ENCODE measurements around the gene TDRD7. TPM values are rescaled to one million over a fixed set of nuclear protein-coding genes. Genes with fewer than 3 reads are reported as not detected.

The TDRD7 gene
- total RNA-seq, 1 donor from 2014 or later, result 7.9 TPM

DNA sequence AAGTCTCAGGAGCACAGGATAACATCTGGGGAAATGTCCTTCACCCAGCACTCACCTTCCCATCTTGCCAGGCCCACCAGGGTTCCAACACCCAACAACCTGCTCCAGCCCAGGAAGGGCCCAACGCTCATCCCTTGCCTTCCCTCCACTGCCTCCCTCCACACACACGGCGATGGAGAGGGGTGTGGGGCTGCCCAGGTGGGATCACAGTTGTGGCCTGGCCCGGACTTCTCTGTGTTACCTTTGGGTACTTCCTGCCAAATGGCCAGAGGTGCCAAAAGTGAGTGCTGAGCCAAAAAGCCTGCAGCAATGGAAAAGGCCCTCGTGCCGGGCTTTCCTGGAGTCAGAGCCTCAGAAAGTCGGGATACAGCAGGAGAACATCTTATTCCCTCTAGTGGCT, 15.6 kb upstream of the TDRD7 start:
- intact Hi-C loops (cut with micrococcal nuclease), result loop anchor here (5.0 kb wide), 1 partner anchor 539 kb away; no protein-coding TSS in a partner anchor
- Histone ChIP-seq H3K9me3 (replicated peaks) (no peaks in the 10 kb centered on the region), H3K4me3 (no peak overlapping the region), H3K27ac (replicated peaks) (no peak overlapping the region), H3K4me1 (no peaks in the 10 kb centered on the region), H3K27me3 (ENCODE audit: low read depth) (no peaks in the 10 kb centered on the region), H3K36me3 (no peaks in the 10 kb centered on the region)
- TF ChIP-seq, protein P1, sequence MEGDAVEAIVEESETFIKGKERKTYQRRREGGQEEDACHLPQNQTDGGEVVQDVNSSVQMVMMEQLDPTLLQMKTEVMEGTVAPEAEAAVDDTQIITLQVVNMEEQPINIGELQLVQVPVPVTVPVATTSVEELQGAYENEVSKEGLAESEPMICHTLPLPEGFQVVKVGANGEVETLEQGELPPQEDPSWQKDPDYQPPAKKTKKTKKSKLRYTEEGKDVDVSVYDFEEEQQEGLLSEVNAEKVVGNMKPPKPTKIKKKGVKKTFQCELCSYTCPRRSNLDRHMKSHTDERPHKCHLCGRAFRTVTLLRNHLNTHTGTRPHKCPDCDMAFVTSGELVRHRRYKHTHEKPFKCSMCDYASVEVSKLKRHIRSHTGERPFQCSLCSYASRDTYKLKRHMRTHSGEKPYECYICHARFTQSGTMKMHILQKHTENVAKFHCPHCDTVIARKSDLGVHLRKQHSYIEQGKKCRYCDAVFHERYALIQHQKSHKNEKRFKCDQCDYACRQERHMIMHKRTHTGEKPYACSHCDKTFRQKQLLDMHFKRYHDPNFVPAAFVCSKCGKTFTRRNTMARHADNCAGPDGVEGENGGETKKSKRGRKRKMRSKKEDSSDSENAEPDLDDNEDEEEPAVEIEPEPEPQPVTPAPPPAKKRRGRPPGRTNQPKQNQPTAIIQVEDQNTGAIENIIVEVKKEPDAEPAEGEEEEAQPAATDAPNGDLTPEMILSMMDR (IDR thresholded peaks at IDR 0.05; ENCODE audit: borderline replicate concordance), result no peak
- DNase-seq, result no peak

DNA sequence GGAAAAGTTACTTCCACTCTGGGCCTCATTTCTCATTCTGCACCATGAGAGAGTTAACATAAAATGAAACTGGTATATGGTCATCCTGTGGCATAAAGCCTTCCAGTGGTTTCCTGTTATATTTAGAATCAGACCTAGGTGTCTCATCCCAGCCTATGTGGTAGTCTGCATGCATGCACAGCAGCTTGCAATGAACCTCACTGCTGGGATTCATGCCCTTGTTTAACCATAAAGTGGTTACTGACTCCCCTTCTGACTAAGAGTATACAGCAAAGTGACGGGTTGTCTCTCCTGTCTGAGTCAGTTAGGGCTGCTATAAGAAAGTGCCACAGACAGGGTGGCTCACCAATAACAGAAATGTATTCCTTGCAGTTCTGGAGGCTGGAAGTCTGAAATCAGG, 14.7 kb upstream of the TDRD7 start:
- no peaks in the 10 kb centered on the region for H3K4me1 ChIP-seq
- DNase-seq, result no peak
- H3K27ac ChIP-seq (replicated peaks), result no peak overlapping the region
- H3K27me3 ChIP-seq (ENCODE audit: low read depth), result no peaks in the 10 kb centered on the region
- intact Hi-C loops (cut with micrococcal nuclease), result loop anchor here (5.0 kb wide), 1 partner anchor 540 kb away; no protein-coding TSS in a partner anchor
- H3K4me3 ChIP-seq, result no peak overlapping the region
- H3K36me3 ChIP-seq, result no peaks in the 10 kb centered on the region
- H3K9me3 ChIP-seq (replicated peaks), result no peaks in the 10 kb centered on the region
- TF ChIP-seq, protein P1 (IDR thresholded peaks at IDR 0.05; ENCODE audit: borderline replicate concordance), result no peak

DNA sequence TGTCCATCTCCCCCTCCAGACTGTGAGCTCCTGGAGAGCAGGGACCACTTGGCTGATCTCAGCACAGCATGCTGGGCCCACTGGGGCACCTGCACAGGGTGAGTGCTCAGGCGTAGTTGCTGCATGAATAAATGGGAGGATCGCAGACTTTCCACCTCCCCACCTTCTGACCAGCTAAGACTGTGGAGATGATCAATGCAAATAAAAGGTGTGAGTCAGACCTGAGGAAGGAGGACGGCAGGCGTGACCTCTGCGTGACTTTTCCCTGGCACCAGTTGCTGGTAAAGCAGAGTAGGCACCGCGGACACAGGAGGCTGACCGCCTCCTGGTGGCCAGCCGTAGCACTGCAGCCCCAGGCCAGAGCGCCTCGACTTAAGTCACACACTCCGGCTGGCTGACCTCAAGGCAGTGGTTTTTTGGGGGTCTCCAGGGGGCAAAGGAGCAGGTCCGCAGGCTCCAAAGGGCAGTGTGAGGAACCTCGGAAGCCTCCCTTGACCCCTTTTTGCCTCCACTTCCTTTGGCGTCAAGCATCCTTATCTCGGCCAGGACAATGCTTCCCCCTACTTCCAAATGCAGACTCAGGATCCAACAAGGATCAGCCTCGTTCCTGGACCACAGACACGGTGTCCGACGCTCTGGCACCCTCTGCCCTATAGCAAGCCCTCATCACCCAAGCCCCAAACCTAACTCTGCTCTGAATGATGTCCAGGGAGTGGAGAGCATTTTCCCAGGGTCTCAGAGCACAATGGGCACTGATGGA, 12.7 kb upstream of the TDRD7 start:
- intact Hi-C loops (cut with micrococcal nuclease), result loop anchor here (5.0 kb wide), 1 partner anchor 542 kb away; no protein-coding TSS in a partner anchor
- Histone ChIP-seq H3K4me1 (no peaks in the 10 kb centered on the region), H3K27ac (replicated peaks) (no peak overlapping the region), H3K27me3 (ENCODE audit: low read depth) (no peaks in the 10 kb centered on the region), H3K4me3 (no peak overlapping the region), H3K9me3 (replicated peaks) (peaks cover 18% of the 10 kb centered on the region), H3K36me3 (no peaks in the 10 kb centered on the region)
- peak; percentile 69 for DNase-seq
- TF ChIP-seq, protein P1 (IDR thresholded peaks at IDR 0.05; ENCODE audit: borderline replicate concordance), result peak; percentile 97

DNA sequence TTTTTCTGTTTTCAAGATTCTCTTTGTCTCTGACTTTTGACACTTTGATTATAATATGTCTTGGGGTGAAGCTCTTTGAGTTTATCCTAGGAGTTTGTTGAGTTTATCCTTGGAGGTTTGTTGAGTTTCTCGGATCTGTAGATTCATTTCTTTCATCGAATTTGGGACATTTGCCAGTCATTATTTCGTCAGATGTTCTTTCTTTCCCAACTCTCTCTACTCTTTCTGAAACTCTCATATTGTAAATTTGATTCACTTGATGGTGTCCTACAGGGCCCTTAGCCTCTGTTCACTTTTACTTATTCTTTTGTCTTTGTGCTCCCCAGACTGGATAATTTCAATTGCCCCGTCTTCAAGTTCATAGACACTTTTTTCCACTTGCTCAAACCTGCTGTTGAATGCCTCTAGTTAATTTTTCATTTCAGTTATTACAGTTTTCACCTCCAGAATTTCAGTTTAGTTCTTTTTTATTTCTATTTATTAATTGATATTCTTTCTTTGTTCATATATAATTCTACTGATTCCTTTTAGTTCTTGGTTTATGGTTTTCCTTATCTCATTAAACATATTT, 8.1 kb upstream of the TDRD7 start:
- Histone ChIP-seq H3K9me3 (replicated peaks) (peaks cover 23% of the 10 kb centered on the region), H3K27ac (replicated peaks) (no peak overlapping the region), H3K36me3 (no peaks in the 10 kb centered on the region), H3K27me3 (ENCODE audit: low read depth) (peaks cover 14% of the 10 kb centered on the region), H3K4me1 (no peaks in the 10 kb centered on the region), H3K4me3 (no peak overlapping the region)
- TF ChIP-seq, protein P1 (IDR thresholded peaks at IDR 0.05; ENCODE audit: borderline replicate concordance), result no peak
- intact Hi-C loops (cut with micrococcal nuclease), result no loop called here
- DNase-seq, result no peak

DNA sequence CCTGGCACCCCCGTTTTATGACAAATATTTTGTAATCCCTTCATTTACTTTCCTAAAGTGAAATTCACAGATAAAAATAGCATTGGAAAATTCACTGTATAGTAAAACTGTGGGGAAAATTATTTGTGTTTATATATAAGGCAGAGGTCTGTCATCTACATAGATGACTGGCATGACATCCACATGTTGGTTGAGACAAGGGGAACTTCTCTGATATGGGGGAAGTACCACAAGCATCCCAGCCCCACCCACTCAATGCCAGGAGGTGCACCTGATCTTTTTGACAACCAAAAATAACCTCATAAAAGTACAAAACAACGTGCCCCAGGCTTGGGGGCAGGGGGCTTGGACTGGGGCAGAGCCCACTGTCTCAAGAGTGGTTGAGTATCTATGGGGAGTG, 6.3 kb upstream of the TDRD7 start:
- H3K4me3 ChIP-seq, result no peak overlapping the region
- intact Hi-C loops (cut with micrococcal nuclease), result no loop called here
- DNase-seq, result no peak
- no peak overlapping the region for H3K27ac ChIP-seq (replicated peaks)
- no peaks in the 10 kb centered on the region for H3K4me1 ChIP-seq
- no peaks in the 10 kb centered on the region for H3K36me3 ChIP-seq
- TF ChIP-seq, protein P1 (IDR thresholded peaks at IDR 0.05; ENCODE audit: borderline replicate concordance), result no peak
- H3K27me3 ChIP-seq (ENCODE audit: low read depth), result peaks cover 14% of the 10 kb centered on the region
- H3K9me3 ChIP-seq (replicated peaks), result peaks cover 23% of the 10 kb centered on the region
